HPDE6-E6E7 (cell line): Measurements from ENCODE around the gene TRRAP.

ENCODE experiments used
- DNase-seq: peaks from one replicate; pipeline ENCODE4 v3.0.0; 2011; ENCODE audit warnings: missing footprints; ENCODE audit errors: extremely low spot score

Gene TRRAP

DNA sequence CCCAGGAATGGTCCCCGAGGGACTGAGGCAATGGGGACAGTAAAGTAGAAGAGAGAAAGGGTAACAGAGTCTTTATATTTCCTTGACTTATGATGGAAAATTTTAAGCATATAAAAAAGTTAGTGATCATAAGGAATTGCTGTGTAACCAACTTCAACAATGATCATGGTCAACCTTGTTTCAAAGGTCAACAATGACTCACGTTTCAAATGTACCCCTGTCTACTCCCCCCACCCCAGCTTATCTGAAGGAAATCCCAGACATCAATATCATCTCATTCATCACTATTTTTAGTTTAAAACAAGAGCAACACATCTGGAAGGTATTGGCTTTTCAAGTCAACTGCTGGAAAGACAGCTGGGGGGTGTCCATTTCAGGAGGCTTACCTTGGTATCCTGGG lies 172.6 kb downstream of the TRRAP start:
- no peak for DNase-seq

DNA sequence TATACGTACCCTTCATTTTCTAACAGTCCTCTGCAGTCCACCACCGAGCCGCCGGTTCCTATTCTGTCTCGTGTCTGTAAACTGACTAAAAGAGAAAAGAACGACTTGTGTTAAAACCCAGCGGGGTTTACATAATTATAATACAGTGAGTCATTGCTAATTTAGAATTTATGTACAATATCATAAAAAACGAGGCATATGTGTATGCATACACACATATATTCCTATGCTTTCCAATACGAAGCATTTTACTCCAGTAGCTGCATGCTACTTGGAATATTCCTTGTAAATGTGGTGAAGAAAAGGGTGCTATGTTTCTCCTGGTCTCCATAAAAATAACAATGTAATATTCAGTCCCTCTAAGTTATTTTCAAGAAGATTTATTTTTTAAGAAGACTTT lies 176.4 kb downstream of the TRRAP start:
- no peak for DNase-seq

DNA sequence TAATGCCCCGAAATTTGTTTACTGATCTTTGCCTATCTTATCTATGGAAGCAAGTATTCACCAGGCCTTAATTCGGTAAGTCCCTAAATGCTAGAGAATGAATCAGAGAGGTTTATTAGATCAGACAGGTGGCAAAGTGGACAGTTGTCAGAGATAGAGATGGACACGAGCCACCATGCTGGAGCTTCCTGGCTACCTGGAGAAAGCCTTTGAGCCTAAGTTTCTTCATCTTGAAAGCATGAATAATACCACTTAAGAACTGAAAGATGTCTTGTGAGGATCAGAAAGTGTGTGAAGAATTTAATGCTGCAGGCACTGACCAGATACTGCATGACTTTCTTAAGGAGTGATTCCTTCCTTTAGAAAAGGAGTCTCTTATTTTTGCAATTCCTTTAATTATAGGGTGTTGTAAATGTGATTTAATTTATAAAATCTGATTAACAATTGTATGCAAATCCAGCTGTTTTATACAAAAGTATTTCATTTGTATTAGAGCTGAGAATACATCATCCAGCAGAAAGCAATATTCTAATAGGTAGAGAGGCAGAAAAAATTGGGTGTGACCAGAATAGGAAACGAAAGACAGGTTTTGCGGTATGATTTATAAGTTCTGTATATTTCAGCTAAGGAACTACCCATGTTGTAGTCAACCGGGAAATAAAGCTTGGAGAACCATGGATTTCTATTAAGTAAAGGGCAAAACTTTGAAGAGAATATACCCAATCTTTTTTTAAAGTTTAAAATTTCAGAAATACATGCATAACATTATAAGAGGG lies 182.9 kb downstream of the TRRAP start:
- DNase-seq, result no peak
